B cell (primary cell): Measurements from ENCODE around the gene PIWIL1.

ENCODE experiments used
- EZH2 ChIP-seq: IDR thresholded peaks from 2 replicates; pipeline ENCODE4 v1.6.1; 2012; ENCODE audit warnings: borderline replicate concordance, low read depth, mild to moderate bottlenecking, moderate library complexity, low read length; ENCODE audit not compliant: insufficient read depth, poor library complexity, severe bottlenecking
- TF ChIP-seq, protein P1 (sequence below): fragments of 200-600 bp; IDR thresholded peaks from one replicate; pipeline ENCODE4 v1.8.0; 2022; ENCODE audit warnings: antibody characterized with exemption, mild to moderate bottlenecking

GRCh38 chr12:130362060-130362459, 24.4 kb downstream of the PIWIL1 start:
- TF ChIP-seq, protein P1, sequence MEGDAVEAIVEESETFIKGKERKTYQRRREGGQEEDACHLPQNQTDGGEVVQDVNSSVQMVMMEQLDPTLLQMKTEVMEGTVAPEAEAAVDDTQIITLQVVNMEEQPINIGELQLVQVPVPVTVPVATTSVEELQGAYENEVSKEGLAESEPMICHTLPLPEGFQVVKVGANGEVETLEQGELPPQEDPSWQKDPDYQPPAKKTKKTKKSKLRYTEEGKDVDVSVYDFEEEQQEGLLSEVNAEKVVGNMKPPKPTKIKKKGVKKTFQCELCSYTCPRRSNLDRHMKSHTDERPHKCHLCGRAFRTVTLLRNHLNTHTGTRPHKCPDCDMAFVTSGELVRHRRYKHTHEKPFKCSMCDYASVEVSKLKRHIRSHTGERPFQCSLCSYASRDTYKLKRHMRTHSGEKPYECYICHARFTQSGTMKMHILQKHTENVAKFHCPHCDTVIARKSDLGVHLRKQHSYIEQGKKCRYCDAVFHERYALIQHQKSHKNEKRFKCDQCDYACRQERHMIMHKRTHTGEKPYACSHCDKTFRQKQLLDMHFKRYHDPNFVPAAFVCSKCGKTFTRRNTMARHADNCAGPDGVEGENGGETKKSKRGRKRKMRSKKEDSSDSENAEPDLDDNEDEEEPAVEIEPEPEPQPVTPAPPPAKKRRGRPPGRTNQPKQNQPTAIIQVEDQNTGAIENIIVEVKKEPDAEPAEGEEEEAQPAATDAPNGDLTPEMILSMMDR = no peak
- no peak for TF ChIP-seq EZH2
